Measurements from ENCODE around the gene ADSL.
"Not testable (repeated sequence)": the region's sequence is repeated elsewhere in the genome, so short reads cannot be mapped to it uniquely, and the experiment has no call there.

Gene ADSL

DNA sequence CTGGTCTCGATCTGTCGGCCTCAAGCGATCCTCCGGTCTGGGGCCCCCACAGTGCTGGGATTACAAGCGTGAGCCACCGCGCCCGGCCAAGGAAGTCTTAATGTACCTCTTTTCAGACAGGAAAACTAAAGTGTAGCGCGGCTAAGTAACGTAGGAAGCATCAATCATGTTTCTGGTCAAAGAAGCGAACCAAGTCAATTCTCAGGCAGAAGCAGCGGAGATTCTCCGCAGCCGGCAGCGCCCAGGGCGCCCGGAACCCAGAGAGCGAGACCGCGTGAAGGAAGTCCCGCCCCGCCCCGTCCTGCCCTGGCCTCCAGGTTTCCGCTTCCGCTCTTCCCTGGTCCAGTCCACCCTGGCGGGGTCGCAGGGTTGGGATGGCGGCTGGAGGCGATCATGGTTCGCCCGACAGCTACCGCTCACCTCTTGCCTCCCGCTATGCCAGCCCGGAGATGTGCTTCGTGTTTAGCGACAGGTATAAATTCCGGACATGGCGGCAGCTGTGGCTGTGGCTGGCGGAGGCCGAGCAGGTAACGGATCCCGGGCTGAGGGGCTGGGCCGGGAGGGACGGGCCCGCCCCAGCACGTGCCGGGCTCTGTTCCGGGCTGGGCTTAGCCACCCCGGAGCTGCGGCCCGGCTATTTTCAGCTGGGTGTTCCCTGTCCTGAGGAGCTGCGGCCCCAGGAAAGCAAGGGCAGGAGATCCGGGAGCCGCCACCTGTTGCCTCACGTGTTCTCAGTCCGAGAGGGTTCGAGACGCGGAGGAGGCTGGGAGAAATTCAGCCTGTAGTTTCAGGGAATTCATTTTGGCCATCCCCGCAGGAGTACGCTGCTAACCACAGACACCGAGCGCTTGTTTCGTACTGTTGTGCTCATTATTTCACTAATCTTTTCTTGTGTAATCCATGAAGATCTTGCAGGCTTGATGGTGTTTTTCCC is at the start of gene ADSL:
Gene ADSL (plus strand): TSS at position 316 of the 934 bp plus-strand sequence. CDS start 59 bp downstream, at position 375.
- DNase-seq (ENCODE audit: low read depth in 2 of 3, low spot score in 1 of 3) = peak; percentile 75 to 86 (median 84)

DNA sequence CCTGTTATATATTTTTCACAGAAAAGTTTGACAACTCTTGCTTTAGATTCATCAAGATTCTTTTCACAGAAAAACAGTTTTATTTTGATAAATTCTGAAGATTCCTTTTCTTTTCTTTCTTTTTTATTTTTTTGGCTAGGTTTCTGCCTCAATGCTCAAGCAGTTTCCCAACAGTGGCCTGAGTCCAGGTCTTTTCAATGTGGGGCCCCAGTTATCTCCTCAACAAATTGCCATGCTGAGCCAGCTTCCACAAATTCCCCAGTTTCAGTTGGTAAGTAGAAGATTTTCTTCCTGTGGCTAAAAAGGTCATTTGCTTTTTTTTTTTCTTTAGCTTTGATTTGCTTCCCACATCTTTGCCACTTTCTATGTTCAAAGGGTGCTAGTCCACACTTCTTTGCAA is 46.0 kb upstream of the ADSL start:
- DNase-seq (ENCODE audit: low read depth in 2 of 3, low spot score in 1 of 3) = no peak

DNA sequence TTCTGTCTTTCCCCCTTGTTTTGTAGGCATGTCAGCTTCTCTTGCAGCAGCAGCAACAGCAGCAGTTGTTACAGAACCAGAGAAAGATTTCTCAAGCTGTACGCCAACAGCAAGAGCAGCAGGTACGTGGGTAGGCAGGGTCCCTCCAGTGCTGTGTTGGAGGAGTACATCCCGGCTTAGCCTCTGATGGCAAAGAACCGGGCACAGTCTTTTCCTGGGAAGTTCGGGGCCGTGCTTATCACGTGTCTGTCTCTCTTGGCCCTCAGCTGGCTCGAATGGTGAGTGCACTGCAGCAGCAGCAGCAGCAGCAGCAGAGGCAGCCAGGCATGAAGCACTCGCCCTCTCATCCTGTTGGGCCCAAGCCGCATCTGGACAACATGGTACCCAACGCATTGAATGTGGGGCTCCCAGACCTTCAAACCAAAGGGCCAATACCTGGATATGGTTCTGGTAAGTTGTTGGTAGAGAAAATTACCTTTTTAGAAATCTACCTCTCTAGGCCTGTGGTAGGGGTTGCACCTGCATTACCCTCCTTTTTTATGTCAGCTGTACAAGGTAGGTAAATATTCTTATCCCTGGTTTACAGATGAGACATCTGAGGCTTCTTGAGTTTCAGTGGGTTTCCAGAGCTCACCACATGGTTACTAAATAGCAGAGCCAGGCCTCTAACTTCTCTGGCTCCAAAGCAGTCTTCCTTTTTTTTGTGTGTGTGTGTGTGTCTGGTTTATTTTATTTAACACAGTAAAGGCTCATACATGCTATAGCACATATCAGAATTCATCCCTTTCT is 45.2 kb upstream of the ADSL start:
- DNase-seq (ENCODE audit: low read depth in 2 of 3, low spot score in 1 of 3) = no peak

DNA sequence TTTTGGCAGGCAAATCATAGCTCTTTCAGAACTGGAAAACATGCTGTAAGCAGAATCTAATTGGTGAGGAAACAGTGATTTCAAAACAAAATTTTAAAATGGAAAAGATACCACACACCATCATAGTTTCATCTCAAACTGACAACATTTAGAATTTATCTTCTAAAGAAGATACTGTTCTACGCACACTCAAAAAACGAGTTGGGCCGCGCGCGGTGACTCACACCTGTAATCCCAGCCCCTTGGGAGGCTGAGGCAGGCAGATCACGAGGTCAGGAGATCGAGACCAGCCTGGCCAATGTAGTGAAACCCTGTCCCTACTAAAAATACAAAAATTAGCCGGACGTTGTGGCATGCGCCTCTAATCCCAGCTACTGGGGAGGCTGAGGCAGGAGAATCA is 44.2 kb upstream of the ADSL start:
- no peak for DNase-seq (ENCODE audit: low read depth in 2 of 3, low spot score in 1 of 3)

DNA sequence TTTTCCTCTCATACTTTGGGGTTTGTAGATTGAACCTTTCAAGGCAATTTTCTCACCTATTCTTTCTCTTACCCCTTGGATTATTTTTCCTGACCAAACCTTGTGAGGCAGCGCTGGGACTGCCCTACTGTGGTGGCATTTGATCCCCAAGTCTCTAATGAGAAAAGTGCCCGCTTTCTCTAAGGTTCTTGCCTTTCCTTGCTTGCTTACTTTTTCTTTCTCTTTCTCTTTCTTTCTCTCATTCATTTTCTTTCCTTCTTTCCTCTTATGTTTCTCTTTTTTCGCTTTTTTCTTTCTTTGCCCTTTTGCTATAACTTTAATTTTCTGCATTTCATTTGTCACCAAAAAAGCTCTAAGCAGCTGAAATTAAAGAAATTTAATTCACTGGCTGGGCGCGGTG is 40.7 kb upstream of the ADSL start:
- DNase-seq (ENCODE audit: low read depth in 2 of 3, low spot score in 1 of 3) = no peak

DNA sequence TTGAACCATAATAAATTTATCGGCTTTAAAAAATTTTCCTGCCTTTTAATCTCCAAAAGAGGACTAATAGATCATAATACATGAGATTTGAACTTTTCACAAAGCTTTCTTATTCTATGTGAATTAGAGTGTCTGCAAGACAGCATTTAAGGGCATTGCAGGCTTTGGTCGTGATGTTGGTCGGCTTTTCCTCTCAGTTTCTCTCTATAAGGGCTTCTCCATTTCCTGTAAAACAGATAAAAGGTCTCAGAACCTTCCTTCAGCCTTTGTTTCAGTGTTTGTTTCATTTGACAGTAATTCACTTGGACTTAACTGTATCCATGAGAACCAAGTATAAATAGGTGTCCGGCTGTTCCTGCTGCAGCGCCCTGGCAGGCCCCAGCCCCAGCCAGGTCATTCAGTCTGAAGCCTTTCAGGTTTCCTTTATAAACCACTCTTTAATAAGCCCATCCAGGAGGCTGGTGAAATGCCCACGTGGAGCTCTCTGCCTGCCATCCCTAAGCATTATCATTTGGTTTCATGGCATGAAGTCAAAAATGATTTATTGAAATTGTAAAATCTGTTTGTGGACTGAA is 37.2 kb upstream of the ADSL start:
- no peak for DNase-seq (ENCODE audit: low read depth in 2 of 3, low spot score in 1 of 3)

DNA sequence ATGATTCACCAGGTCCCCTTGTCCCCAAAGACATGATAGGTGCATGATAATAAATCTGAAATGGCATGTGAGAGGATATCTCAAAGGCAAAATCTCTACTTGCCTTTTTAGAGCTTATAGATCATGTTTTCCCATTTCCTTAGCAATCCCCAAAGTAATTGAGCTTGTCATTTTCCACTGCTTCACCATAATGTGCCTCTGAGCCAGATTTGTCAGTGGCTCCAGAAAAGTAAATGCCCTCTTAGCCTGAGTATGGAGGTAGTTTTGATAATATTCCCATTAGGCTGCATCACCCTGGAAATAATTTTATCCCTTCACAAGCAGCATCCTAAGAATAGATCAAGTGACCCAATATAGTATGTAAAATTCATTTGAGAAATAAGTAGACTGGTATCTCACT is 36.7 kb upstream of the ADSL start:
- DNase-seq (ENCODE audit: low read depth in 2 of 3, low spot score in 1 of 3) = no peak

DNA sequence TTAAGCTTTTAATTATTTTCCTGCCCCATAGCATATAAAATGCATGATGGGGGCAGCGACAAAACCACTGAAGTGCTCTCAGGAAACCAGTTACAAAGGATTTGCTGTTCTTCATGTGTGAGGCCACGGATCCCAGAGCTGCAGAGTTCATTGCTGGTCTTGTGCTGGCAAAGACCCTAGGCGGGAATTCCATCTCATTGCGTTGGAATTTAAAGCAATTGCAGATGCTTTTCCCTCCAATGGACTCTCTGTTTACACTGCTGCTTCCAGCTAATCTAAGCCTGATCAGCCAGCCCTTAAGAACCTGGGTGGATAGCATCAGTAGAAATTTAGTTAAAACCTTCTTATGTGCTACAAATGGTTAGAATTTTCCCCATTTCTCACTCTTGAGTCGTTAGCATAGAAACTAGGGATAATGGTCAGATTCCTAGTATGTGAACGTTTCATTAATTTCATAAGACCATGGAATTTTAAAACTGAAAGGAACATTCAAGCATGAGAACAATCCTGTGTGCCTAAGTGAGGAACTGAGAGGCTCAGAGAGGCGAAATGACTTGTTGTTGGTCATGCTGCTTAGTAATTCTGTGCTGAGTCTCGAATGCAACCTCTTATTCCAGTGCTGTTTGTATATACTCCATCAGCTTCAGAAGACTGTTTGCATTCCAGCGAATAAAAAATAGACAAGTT is 36.1 kb upstream of the ADSL start:
- DNase-seq (ENCODE audit: low read depth in 2 of 3, low spot score in 1 of 3) = no peak

DNA sequence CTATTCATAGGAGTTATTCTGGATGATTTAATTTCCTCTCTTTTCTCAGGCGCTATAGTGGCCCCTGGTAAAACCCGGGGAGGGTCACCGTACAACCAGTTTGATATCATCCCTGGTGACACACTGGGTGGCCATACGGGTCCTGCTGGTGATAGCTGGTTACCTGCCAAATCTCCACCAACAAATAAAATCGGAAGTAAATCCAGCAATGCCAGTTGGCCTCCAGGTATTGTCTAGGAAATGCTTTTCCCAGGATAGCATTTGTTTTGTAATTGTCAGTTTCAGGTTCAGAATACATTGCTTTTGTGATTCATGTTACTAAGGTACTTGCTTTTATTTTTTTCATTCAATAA is 35.6 kb upstream of the ADSL start:
- DNase-seq (ENCODE audit: low read depth in 2 of 3, low spot score in 1 of 3) = no peak

DNA sequence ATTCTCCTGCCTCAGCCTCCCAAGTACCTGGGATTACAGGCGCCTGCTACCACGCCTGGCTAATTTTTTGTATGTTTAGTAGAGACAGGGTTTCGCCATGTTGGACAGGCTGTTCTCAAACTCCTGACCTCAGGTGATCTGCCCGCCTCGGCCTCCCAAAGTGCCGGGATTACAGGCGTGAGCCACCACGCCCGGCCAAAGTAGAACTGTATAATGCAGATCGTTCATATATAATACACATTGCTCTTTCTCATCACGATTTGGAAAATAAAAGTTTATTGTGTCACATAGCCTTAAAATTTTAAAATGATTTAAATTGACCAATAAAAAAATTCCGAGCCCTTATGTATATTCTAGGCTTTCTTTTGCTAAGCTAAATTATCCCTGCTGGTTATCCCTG is 34.7 kb upstream of the ADSL start:
- not testable (repeated sequence) for DNase-seq (ENCODE audit: low read depth in 2 of 3, low spot score in 1 of 3)

DNA sequence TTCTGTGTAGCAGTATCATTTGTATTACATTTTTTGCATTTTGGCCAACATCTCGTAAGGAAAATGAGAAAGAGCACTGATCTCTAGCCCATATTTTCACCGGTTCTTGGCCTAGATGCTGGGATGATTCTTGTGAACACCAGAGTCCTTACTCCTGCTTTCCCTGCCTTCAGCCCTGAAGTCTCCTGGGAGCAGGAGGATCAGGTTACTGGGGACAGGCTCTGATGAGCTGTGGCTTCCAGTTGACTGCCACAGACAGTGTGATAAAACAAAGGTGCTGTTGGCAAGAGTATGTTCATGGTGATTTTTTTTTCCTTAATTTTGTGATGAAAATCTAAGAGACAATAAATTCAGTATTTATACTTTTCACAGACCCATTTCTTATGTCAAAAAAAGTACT is 34.2 kb upstream of the ADSL start:
- no peak for DNase-seq (ENCODE audit: low read depth in 2 of 3, low spot score in 1 of 3)

DNA sequence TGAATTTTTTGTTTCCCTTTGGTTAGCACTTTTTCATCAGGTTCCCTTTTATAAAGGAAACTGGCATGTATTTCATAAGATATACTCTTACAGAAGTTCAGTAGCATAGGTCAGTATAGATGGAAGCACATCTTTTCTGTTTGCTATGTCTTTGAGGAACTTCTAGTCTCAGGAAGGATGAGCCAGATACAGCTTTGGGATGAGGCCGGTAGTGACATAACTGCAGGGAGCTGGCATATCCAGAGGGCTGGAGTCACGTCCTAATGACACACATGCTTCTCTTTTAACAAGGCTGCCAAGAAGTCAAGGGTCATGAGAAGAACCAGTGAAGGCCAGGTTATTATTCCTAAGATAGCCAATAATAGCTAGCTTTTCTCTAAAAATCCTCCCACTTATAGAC is 33.3 kb upstream of the ADSL start:
- no peak for DNase-seq (ENCODE audit: low read depth in 2 of 3, low spot score in 1 of 3)

DNA sequence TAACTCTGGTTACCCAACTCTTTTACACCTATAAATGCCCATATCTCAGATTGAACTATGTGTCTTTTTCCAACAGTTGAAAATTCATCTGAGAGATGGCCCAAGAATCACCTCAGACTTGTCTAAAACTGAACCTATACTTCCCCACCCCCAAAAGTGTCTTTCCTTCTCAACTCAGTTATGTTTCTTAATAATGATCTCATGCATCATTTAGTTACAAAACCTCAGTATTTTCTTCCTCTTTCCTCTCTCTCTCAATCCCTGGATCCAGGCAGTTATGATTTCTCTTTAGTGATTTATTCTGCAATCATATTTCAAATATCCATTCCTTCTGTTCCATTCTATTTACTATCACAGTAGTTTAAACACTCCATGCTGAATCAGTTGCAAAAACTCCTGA is 32.3 kb upstream of the ADSL start:
- no peak for DNase-seq (ENCODE audit: low read depth in 2 of 3, low spot score in 1 of 3)

DNA sequence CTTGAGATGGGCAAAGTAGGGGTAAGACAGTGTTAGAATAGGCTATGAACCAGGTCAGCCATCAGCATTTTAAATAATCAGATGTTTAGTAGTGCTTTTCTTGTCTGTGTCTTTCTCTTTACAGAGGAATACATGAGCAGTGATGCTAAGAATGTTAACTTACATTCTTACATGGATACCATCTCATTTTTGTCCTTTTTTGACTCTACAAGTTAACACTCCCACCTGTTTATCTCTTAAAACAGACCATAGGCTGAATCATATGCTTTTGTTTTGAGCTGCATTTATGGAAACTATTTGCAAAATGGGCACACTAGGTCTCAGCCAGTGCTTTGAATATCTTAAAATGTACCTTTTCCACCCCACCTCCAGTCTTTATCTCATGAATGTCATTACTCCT is 25.6 kb upstream of the ADSL start:
- DNase-seq (ENCODE audit: low read depth in 2 of 3, low spot score in 1 of 3) = no peak

DNA sequence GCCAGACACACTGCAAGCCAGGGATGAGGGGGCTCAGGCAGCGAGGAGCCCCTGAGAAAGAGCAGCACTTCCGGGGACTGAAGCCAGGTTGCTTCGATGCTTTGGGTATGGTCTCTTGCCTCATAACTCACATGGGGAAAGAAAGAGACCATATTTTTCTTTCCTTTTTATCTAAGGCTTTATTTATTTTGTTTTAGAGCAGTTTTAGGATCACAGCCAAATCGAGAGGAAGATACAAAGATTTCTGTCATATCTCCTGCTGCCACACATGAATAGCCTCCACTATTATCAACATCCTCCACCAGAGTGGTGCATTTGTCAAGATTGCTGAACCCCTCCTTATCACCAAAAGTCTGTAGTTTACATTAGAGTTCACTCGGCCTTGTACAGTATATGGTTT is 24.3 kb upstream of the ADSL start:
- DNase-seq (ENCODE audit: low read depth in 2 of 3, low spot score in 1 of 3) = no peak

DNA sequence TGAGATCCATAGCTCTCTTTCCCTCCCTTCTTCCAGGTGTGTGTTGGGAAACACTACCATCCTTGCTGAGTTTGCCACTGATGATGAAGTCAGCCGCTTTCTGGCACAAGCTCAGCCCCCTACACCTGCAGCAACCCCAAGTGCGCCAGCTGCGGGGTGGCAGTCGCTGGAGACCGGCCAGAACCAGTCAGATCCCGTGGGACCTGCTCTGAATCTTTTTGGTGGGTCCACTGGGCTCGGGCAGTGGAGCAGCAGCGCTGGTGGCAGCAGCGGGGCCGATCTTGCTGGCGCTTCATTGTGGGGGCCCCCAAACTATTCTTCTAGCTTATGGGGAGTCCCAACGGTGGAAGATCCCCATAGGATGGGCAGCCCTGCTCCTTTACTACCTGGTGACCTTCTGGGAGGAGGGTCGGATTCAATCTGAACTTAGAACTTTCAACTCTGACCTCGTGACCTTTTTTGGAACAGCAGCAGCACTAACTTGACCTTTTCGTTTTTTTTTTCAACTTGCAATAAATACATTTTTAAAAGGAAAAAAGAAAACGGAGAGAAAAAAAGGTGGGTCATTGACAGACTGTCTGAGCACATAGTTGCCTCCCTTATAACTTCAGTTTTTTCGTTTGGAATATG is 23.4 kb upstream of the ADSL start:
- DNase-seq (ENCODE audit: low read depth in 2 of 3, low spot score in 1 of 3) = no peak

DNA sequence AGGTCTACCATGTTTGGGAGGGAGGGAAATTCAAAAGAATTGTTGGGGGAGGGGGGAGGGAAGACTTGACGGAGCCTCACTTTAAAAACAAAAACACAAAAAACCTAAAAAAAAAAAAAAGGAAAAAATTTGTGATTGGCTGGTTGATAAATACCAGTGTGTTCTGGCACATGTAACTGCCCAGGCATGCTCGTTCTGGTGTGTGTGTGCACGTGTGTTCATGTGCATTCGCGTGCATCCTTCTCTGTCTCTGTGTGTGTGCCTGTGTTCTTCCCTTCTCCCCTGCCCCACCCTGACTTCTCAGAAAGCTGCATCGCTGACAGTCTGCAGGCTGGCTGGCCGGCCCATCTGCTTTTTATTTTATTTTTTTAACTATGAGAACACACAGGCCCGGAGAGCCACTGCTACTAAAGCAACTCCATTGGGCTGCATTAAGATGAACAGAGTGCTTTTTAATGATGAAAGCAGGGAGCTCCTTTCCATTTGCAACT is 22.6 kb upstream of the ADSL start:
- no peak for DNase-seq (ENCODE audit: low read depth in 2 of 3, low spot score in 1 of 3)

DNA sequence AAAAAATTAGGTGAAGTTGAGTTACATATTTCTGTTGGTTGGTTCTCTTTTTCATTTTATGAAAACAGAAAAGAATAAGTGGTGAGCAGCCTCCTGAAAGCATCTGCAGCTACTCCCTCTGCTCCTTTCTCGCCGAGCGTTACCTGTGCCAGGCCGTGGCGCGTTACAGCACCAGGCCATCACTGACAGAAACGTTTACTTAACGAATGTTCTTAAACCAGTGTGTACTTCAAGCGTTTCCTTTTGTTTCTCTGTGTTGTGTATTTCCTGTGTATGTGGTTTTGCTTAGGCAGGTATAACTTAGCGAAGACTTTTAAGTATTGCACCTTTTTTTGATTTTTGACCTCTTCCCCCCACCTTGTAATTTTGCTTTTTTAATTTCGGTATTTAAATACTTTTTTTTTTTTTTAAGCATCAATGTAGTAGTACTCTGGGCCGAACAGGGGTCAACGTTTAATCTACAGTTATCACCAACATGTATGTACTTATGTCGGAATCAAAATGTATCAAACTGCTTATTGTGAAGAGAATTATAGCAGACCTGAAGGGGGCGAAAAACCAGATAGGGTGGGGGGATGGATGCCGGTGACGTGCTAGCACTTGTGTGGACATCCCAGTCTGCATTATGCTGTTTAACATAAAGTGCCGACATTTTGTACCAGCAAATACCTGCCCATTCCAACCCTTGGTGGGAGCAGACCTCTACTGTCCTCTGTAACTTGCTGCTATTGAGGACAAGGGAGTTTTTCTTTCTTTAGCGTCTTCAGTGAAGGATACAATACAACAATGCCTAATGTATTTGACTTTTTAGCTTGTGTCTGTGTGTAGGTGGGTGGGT is 21.6 kb upstream of the ADSL start:
- no peak for DNase-seq (ENCODE audit: low read depth in 2 of 3, low spot score in 1 of 3)

DNA sequence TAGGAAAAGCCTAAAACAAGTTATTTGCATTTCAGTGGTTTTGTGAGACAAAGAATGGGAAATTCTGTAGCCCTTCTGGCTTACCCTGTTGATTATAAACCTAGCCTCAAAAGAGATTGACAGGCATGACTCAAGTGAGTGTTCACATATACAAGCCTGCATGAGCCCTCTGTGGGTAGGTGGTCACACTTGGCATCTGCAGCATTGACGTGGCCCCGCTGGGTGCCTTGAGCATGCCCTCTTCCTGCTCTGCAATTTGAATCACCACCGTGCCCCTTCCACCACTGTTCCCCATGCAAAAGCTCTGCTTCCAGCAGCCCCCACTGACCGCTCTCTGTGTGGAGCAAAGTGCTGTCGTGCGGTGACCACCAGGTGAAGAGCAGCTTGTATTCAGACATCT is 21.0 kb upstream of the ADSL start:
- peak in 2 of 3 donors; percentile 55 to 56 for DNase-seq (ENCODE audit: low read depth in 2 of 3, low spot score in 1 of 3)

Data from stimulated activated CD4-positive, alpha-beta T cell treated with anti-CD3 and anti-CD28 coated beads, Interleukin-12 subunit alpha, Interleukin-12 subunit beta, amount 100 ng/mL, for 48 hours (primary cell).